Coronary artery (tissue), 2 donors: ENCODE measurements around the gene RPS6KA1.

ENCODE experiments used
- DNase-seq: peaks from one replicate; pipeline ENCODE4 v3.0.0-alpha.2; 2017; ENCODE audit warnings: low spot score
- H3K27ac ChIP-seq, 2 donors: fragments of 200-600 bp; sonication (generic); one replicate each; pipeline ENCODE4 v1.5.1; 2016 to 2019
- H3K4me3 ChIP-seq: fragments of 200-600 bp; sonication (generic); 2 replicates; pipeline ENCODE4 v1.5.1; 2016; ENCODE audit warnings: mild to moderate bottlenecking, moderate library complexity
- CTCF ChIP-seq: fragments of 200-600 bp; sonication (generic); IDR thresholded peaks from one replicate; pipeline ENCODE4 v1.5.1; 2019; ENCODE audit warnings: antibody characterized with exemption

Gene RPS6KA1

GRCh38 chr1:26531651-26532131 is 2.1 kb downstream of the RPS6KA1 start:
- Histone ChIP-seq H3K27ac (no peak overlapping the region), H3K4me3 (no peak overlapping the region)
- no peak for TF ChIP-seq CTCF
- no peak for DNase-seq

- Histone ChIP-seq H3K27ac (no peak overlapping the region), H3K4me3 (no peak overlapping the region)
- no peak for DNase-seq
- no peak for TF ChIP-seq CTCF
Observed at GRCh38 chr1:26533951-26534509, 4.5 kb downstream of the RPS6KA1 start.

DNA sequence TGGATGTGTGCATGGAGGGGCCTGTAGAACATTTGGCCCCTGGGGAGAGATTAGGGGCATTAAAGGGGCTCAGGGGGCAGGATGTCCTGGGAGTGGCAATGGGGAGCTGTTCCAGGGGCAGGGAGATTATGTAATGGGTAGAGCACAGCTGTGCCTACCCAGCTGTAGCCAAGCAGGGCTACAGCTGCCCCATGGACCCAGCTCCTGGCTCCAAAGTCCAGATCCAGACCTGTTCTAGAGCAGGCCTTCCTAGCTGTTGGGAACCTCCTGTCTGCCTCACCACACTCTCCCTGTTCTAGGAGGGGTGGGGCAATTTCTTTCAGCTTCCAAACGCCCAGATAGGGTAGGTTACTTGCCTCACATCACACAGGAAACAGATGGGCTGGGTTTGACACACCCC is 5.6 kb downstream of the RPS6KA1 start:
- TF ChIP-seq CTCF, result no peak
- no peak overlapping the region for H3K4me3 ChIP-seq
- H3K27ac ChIP-seq, result no peak overlapping the region
- DNase-seq, result no peak

DNA sequence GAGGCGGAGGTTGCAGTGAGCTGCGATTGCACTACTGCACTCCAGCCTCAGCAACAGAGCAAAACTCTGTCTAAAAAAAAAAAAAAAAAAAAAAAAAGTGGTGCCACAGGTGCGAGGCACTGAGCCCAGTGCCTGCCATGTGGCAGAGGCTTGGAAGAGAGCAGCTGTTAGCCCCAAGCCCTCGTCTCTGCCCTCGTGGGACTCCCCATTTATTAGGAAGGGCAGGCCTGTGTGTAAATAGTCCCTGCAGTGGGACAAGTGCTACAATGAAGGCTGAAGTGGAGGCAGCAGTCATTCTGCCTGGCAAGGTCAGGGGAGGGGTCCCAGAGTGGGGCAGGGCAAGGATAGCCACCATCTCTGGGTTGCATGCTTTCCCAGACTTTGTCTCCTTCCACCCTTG is 6.5 kb downstream of the RPS6KA1 start:
- TF ChIP-seq CTCF, result no peak
- H3K27ac ChIP-seq, result no peak overlapping the region
- H3K4me3 ChIP-seq, result no peak overlapping the region
- DNase-seq, result no peak

DNA sequence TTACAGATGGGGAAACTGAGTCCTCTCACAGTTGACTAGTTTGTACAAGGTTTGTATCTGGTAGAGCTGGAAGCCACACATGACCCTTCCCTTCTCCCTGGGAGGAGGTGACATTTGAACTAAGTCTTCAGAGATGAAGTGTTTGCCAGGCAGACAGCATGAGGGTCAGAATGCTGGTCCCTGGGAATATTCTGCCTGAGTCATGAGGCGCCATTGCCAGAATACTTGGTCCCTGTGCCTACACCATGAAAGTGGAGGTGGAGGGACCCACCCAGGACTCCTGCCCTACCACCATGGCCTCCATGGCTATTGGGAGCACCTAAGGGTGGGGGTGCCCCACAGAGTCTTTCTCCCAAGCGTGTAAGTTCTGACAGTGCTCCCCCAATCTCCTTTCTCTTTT is 7.0 kb downstream of the RPS6KA1 start:
- H3K27ac ChIP-seq, result no peak overlapping the region
- no peak for TF ChIP-seq CTCF

GRCh38 chr1:26537951-26538352 is 8.4 kb downstream of the RPS6KA1 start:
- Histone ChIP-seq H3K4me3 (no peak overlapping the region), H3K27ac (no peak overlapping the region)
- no peak for TF ChIP-seq CTCF
- no peak for DNase-seq

More for the DNA sequence above, 7.0 kb downstream of the RPS6KA1 start:
- no peak overlapping the region for H3K4me3 ChIP-seq
- no peak for DNase-seq
